ENCODE measurements around the gene CCL17. TPM values are rescaled to one million over a fixed set of nuclear protein-coding genes. Genes with fewer than 3 reads are reported as not detected.

The CCL17 gene
- total RNA-seq, 2 donors from 2014 or later, result not detected

- Histone ChIP-seq H3K27ac (no peak overlapping the region), H3K4me1 (peaks cover 13% of the 10 kb centered on the region), H3K27me3 (no peaks in the 10 kb centered on the region), H3K4me3 (no peak overlapping the region), H3K9me3 (no peaks in the 10 kb centered on the region), H3K36me3 (replicated peaks in 1 of 2; ENCODE audit: insufficient read depth in 1 of 2, low read depth in 2 of 2) (peaks cover 0 to 6% of the 10 kb centered on the region in 2 donors)
- no peak for TF ChIP-seq POLR2A (IDR thresholded peaks at IDR 0.05)
- TF ChIP-seq CTCF (IDR thresholded peaks at IDR 0.05), result no peak
- 48 to 63% methylated on average over 2 of the region's 2 CpGs for WGBS, 2 donors
- ATAC-seq, result no peak
- DNase-seq, result no peak
- intact Hi-C loops (cut with DNase I), result no loop called here
These were observed 18.6 kb downstream of the CCL17 start for GRCh38 chr16:57423152-57423551.

GRCh38 chr16:57424583-57424982, 20.0 kb downstream of the CCL17 start:
- no peaks in the 10 kb centered on the region for H3K27me3 ChIP-seq
- peaks cover 5% of the 10 kb centered on the region for H3K4me1 ChIP-seq
- WGBS, 2 donors, result 75 to 78% methylated on average over 3 of the region's 3 CpGs
- no peak for TF ChIP-seq CTCF (IDR thresholded peaks at IDR 0.05)
- TF ChIP-seq POLR2A (IDR thresholded peaks at IDR 0.05), result no peak
- peaks cover 6 to 9% of the 10 kb centered on the region in 2 donors for H3K36me3 ChIP-seq (replicated peaks in 1 of 2; ENCODE audit: insufficient read depth in 1 of 2, low read depth in 2 of 2)
- H3K9me3 ChIP-seq, result no peaks in the 10 kb centered on the region
- H3K27ac ChIP-seq, result no peak overlapping the region
- no peak for DNase-seq
- H3K4me3 ChIP-seq, result no peak overlapping the region
- ATAC-seq, result no peak
- intact Hi-C loops (cut with DNase I), result no loop called here

GRCh38 chr16:57426356-57426755, 21.8 kb downstream of the CCL17 start:
- Histone ChIP-seq H3K36me3 (replicated peaks in 1 of 2; ENCODE audit: insufficient read depth in 1 of 2, low read depth in 2 of 2) (peaks cover 14 to 25% of the 10 kb centered on the region in 2 donors), H3K4me1 (peaks cover 5% of the 10 kb centered on the region), H3K27ac (no peak overlapping the region), H3K4me3 (no peak overlapping the region), H3K9me3 (no peaks in the 10 kb centered on the region), H3K27me3 (no peaks in the 10 kb centered on the region)
- DNase-seq (no peak), ATAC-seq (no peak)
- 90 to 93% methylated on average over 5 to 7 of the region's 7 CpGs for WGBS, 2 donors
- intact Hi-C loops (cut with DNase I), result no loop called here
- TF ChIP-seq POLR2A (IDR thresholded peaks at IDR 0.05) (no peak), CTCF (IDR thresholded peaks at IDR 0.05) (no peak)

GRCh38 chr16:57427307-57427706, 22.7 kb downstream of the CCL17 start:
- WGBS, 2 donors, result 86 to 89% methylated on average over 7 to 8 of the region's 8 CpGs
- Histone ChIP-seq H3K27ac (no peak overlapping the region), H3K4me3 (no peak overlapping the region), H3K36me3 (replicated peaks in 1 of 2; ENCODE audit: insufficient read depth in 1 of 2, low read depth in 2 of 2) (peaks cover 14 to 25% of the 10 kb centered on the region in 2 donors), H3K9me3 (no peaks in the 10 kb centered on the region), H3K27me3 (no peaks in the 10 kb centered on the region), H3K4me1 (peaks cover 4% of the 10 kb centered on the region)
- DNase-seq, result no peak
- intact Hi-C loops (cut with DNase I), result no loop called here
- TF ChIP-seq POLR2A (IDR thresholded peaks at IDR 0.05) (no peak), CTCF (IDR thresholded peaks at IDR 0.05) (no peak)
- no peak for ATAC-seq

- Histone ChIP-seq H3K27ac (no peak overlapping the region), H3K4me1 (peaks cover 7% of the 10 kb centered on the region), H3K27me3 (no peaks in the 10 kb centered on the region), H3K36me3 (replicated peaks in 1 of 2; ENCODE audit: insufficient read depth in 1 of 2, low read depth in 2 of 2) (peaks cover 14 to 27% of the 10 kb centered on the region in 2 donors), H3K4me3 (no peak overlapping the region), H3K9me3 (no peaks in the 10 kb centered on the region)
- TF ChIP-seq POLR2A (IDR thresholded peaks at IDR 0.05) (no peak), CTCF (IDR thresholded peaks at IDR 0.05) (no peak)
- ATAC-seq (no peak), DNase-seq (no peak)
- intact Hi-C loops (cut with DNase I), result no loop called here
These were observed 23.3 kb downstream of the CCL17 start for GRCh38 chr16:57427824-57428223.
